ENCODE data around the gene OS9. TPM values are rescaled to one million over a fixed set of nuclear protein-coding genes. Genes with fewer than 3 reads are reported as not detected.

OS9 gene
- polyA plus RNA-seq, 2 of the 4 experiments (the other 2 are of a cell fraction) = 128 to 183 TPM

GRCh38 chr12:57744777-57745484 lies 51.0 kb downstream of the OS9 start, which contains the start of gene TSPAN31 (continued):
- TF ChIP-seq PBX3 (IDR thresholded peaks at IDR 0.05) = peak; percentile 94
- 0 out of 2 replicates have a peak, but pooled peaks have one; percentile 29 for TF ChIP-seq MYC (IDR thresholded peaks at IDR 0.05; ENCODE audit: borderline replicate concordance, low read length)
- no peak for TF ChIP-seq HEYL (CRISPR knock-in tag; IDR thresholded peaks at IDR 0.05)
- TF ChIP-seq POLR2AphosphoS2 (conservative IDR thresholded peaks at IDR 0.05; ENCODE audit: low read length) = no peak; the same call in none of the 2 replicates
- TF ChIP-seq, protein P1, sequence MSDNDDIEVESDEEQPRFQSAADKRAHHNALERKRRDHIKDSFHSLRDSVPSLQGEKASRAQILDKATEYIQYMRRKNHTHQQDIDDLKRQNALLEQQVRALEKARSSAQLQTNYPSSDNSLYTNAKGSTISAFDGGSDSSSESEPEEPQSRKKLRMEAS (IDR thresholded peaks at IDR 0.05) = 0 out of 2 replicates have a peak, but pooled peaks have one; percentile 21
- no peak for TF ChIP-seq TFCP2L1 (CRISPR knock-in tag; IDR thresholded peaks at IDR 0.05)
- TF ChIP-seq POLR2A (IDR thresholded peaks at IDR 0.05; ENCODE audit: low read length) = peak; percentile 34; the same call in 1 of the 2 replicates
- TF ChIP-seq CBX8 (IDR thresholded peaks at IDR 0.05) = no peak
- TF ChIP-seq FOSB (CRISPR knock-in tag; IDR thresholded peaks at IDR 0.05) = no peak; the same call in none of the 2 replicates
- TF ChIP-seq REST (IDR thresholded peaks at IDR 0.05) = peak; percentile 29; the same call in 1 of the 2 replicates
- TF ChIP-seq HOXB5 (CRISPR knock-in tag; IDR thresholded peaks at IDR 0.05) = no peak
- no peak for TF ChIP-seq RCOR1 (IDR thresholded peaks at IDR 0.05; ENCODE audit: low read depth, low read length)
- TF ChIP-seq, protein P2, sequence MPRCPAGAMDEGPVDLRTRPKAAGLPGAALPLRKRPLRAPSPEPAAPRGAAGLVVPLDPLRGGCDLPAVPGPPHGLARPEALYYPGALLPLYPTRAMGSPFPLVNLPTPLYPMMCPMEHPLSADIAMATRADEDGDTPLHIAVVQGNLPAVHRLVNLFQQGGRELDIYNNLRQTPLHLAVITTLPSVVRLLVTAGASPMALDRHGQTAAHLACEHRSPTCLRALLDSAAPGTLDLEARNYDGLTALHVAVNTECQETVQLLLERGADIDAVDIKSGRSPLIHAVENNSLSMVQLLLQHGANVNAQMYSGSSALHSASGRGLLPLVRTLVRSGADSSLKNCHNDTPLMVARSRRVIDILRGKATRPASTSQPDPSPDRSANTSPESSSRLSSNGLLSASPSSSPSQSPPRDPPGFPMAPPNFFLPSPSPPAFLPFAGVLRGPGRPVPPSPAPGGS (IDR thresholded peaks at IDR 0.05) = peak; percentile 7; the same call in 1 of the 3 replicates
- TF ChIP-seq, protein P3, sequence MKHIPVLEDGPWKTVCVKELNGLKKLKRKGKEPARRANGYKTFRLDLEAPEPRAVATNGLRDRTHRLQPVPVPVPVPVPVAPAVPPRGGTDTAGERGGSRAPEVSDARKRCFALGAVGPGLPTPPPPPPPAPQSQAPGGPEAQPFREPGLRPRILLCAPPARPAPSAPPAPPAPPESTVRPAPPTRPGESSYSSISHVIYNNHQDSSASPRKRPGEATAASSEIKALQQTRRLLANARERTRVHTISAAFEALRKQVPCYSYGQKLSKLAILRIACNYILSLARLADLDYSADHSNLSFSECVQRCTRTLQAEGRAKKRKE (CRISPR knock-in tag; IDR thresholded peaks at IDR 0.05; ENCODE audit: low read depth) = no peak
- 0 out of 2 replicates have a peak, but pooled peaks have one; percentile 11 for TF ChIP-seq RARB (CRISPR knock-in tag; IDR thresholded peaks at IDR 0.05)
- TF ChIP-seq, protein P4, sequence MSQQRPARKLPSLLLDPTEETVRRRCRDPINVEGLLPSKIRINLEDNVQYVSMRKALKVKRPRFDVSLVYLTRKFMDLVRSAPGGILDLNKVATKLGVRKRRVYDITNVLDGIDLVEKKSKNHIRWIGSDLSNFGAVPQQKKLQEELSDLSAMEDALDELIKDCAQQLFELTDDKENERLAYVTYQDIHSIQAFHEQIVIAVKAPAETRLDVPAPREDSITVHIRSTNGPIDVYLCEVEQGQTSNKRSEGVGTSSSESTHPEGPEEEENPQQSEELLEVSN (IDR thresholded peaks at IDR 0.05; ENCODE audit: borderline replicate concordance, low read depth) = no peak
- no peak for TF ChIP-seq MAZ (IDR thresholded peaks at IDR 0.05; ENCODE audit: borderline replicate concordance, low read depth, low read length)
- no peak for TF ChIP-seq FOSL2 (IDR thresholded peaks at IDR 0.05)
- TF ChIP-seq FOSL2 (CRISPR knock-in tag; IDR thresholded peaks at IDR 0.05) = no peak
- TF ChIP-seq NFE2L2 (conservative IDR thresholded peaks at IDR 0.05; ENCODE audit: low read length) = no peak
- no peak for TF ChIP-seq RNF2 (IDR thresholded peaks at IDR 0.05; ENCODE audit: borderline replicate concordance, low read depth)
- TF ChIP-seq CEBPB (IDR thresholded peaks at IDR 0.05) = no peak
- no peak for TF ChIP-seq MAFK (IDR thresholded peaks at IDR 0.05; ENCODE audit: partially characterized antibody)
- no peak for TF ChIP-seq GATA3 (IDR thresholded peaks at IDR 0.05; ENCODE audit: borderline replicate concordance)
- no peak for TF ChIP-seq ZNF302 (CRISPR knock-in tag; IDR thresholded peaks at IDR 0.05)
- no peak for TF ChIP-seq SREBF2 (IDR thresholded peaks at IDR 0.05)
- no peak for TF ChIP-seq EHMT2 (IDR thresholded peaks at IDR 0.05; ENCODE audit: low read depth)
- no peak for TF ChIP-seq CBX2 (IDR thresholded peaks at IDR 0.05; ENCODE audit: borderline replicate concordance, low read depth)
- TF ChIP-seq HES2 (IDR thresholded peaks at IDR 0.05) = no peak
- no peak for TF ChIP-seq NPAS2 (CRISPR knock-in tag; IDR thresholded peaks at IDR 0.05; ENCODE audit: borderline replicate concordance)
- TF ChIP-seq RAD21 (conservative IDR thresholded peaks at IDR 0.05 in 1 of 2, IDR thresholded peaks at IDR 0.05 in 1 of 2) = no peak
- TF ChIP-seq TP53 (CRISPR knock-in tag; IDR thresholded peaks at IDR 0.05) = 0 out of 2 replicates have a peak, but pooled peaks have one; percentile 55
- no peak for TF ChIP-seq JUNB (IDR thresholded peaks at IDR 0.05)

Measured in A549 (cell line).